ENCODE data around the gene UBE2G1. TPM values are rescaled to one million over a fixed set of nuclear protein-coding genes. Genes with fewer than 3 reads are reported as not detected.

Gene UBE2G1
- total RNA-seq, 1 experiment from 2014 or later, result 80.6 TPM

- no peak for TF ChIP-seq MAX (IDR thresholded peaks at IDR 0.05)
- TF ChIP-seq ATF3 (IDR thresholded peaks at IDR 0.05), result no peak
- no peak for TF ChIP-seq YY1 (IDR thresholded peaks at IDR 0.05; ENCODE audit: extremely low read depth, insufficient replicate concordance, low read depth, low read length)
- TF ChIP-seq ELF1 (IDR thresholded peaks at IDR 0.05; ENCODE audit: borderline replicate concordance, low read depth), result no peak
These were observed 24.9 kb downstream of the UBE2G1 start (continued) for GRCh38 chr17:4341616-4341977.

GRCh38 chr17:4340914-4341615 is 25.4 kb downstream of the UBE2G1 start:
- ATAC-seq (no peak), DNase-seq (ENCODE audit: low read depth, low spot score) (no peak)
- Histone ChIP-seq H3K4me3 (replicated peaks in 1 of 2; ENCODE audit: low read depth in 1 of 2, low read length in 2 of 2) (no peak overlapping the region), H3K4me2 (ENCODE audit: low read length) (no peak overlapping the region), H3K27me3 (ENCODE audit: insufficient read depth, low read length) (no peaks in the 10 kb centered on the region), H3K4me1 (ENCODE audit: control insufficient read depth in 1 of 2, insufficient read depth in 2 of 2, low read length in 2 of 2) (peaks cover 4 to 31% of the 10 kb centered on the region in 2 experiments; a peak in 3 of 4 replicates), H4K20me1 (ENCODE audit: insufficient read depth) (peaks cover 25% of the 10 kb centered on the region; the same call in 1 of the 2 replicates), H3K9ac (ENCODE audit: low read length) (no peak overlapping the region), H2AFZ (ENCODE audit: low read depth, low read length, poor library complexity, severe bottlenecking) (no peak overlapping the region), H3K27ac (ENCODE audit: low read depth, low read length) (no peak overlapping the region), H3K36me3 (ENCODE audit: control insufficient read depth in 1 of 2, insufficient read depth in 2 of 2, low read length in 2 of 2) (no peaks in the 10 kb centered on the region), H3K9me2 (ENCODE audit: insufficient read depth) (no peaks in the 10 kb centered on the region), H3K79me2 (ENCODE audit: insufficient read depth, low read length) (peaks cover 100% of the 10 kb centered on the region), H3K9me3 (ENCODE audit: control insufficient read depth in 1 of 2, insufficient read depth in 1 of 2, low read depth in 1 of 2, low read length in 2 of 2) (no peaks in the 10 kb centered on the region)
- BruUV-seq (replicated peaks), result no TSS peak
- ChIA-PET POLR2A (interaction anchor here (0.7 kb wide), 1 partner anchor 9 kb away, joined by 3 read pairs; no protein-coding TSS in a partner anchor), RAD21 (ENCODE audit: low non-redundant PET in 1 of 2, low total read pairs in 2 of 2, uncharacterized antibody in 2 of 2, unreplicated experiment in 2 of 2) (no interaction called here), CTCF (interaction anchor here (1.1 kb wide), 1 partner anchor 11 kb away, joined by 3 read pairs; no protein-coding TSS in a partner anchor)
- intact Hi-C loops (cut with micrococcal nuclease), result no loop called here
- TF ChIP-seq POLR2A (IDR thresholded peaks at IDR 0.05; ENCODE audit: borderline replicate concordance, extremely low read depth, insufficient read depth, insufficient read length), result no peak
- no peak for TF ChIP-seq TCF7L2 (IDR thresholded peaks at IDR 0.05; ENCODE audit: borderline replicate concordance, extremely low read depth, insufficient read depth, insufficient read length)
- no peak for TF ChIP-seq MAX (IDR thresholded peaks at IDR 0.05)
- no peak for TF ChIP-seq ELF1 (IDR thresholded peaks at IDR 0.05; ENCODE audit: borderline replicate concordance, low read depth)
- TF ChIP-seq CEBPB (IDR thresholded peaks at IDR 0.05; ENCODE audit: low read depth), result no peak
- TF ChIP-seq EGR1 (IDR thresholded peaks at IDR 0.05; ENCODE audit: low read depth), result no peak
- no peak for TF ChIP-seq EZH2 (IDR thresholded peaks at IDR 0.05)
- no peak for TF ChIP-seq ATF3 (IDR thresholded peaks at IDR 0.05)
- no peak for TF ChIP-seq CBX3 (IDR thresholded peaks at IDR 0.05; ENCODE audit: low read depth)

Measured in HCT116 (cell line).